Activated CD4-positive, alpha-beta memory T cell treated with anti-CD3 and anti-CD28 coated beads for 36 hours (primary cell): Measurements from ENCODE around the gene WDR43. TPM values are rescaled to one million over a fixed set of nuclear protein-coding genes. Genes with fewer than 3 reads are reported as not detected.

ENCODE experiments used
- CTCF ChIA-PET: fragments of 350-600 bp; sonication (Branson Sonifier 250); formaldehyde crosslinking; loops from one replicate; lab custom pipeline; 2021; ENCODE audit warnings: antibody characterized with exemption, inconsistent platforms; lab: Charles Lee
- POLR2A ChIA-PET: fragments of 350-600 bp; sonication (Branson Sonifier 250); formaldehyde crosslinking; loops from one replicate; lab custom pipeline; 2021; ENCODE audit warnings: antibody characterized with exemption; lab: Charles Lee
- DNase-seq: peaks from one replicate; pipeline ENCODE4 v3.0.0-alpha.2; 2020
- H3K27ac Mint-ChIP-seq: one replicate; pipeline ENCODE4 v1.8.0; 2021; ENCODE audit warnings: mixed read lengths
- H3K27me3 Mint-ChIP-seq: one replicate; pipeline ENCODE4 v1.8.0; 2021; ENCODE audit warnings: mixed read lengths
- H3K36me3 Mint-ChIP-seq: one replicate; pipeline ENCODE4 v1.8.0; 2021; ENCODE audit warnings: mixed read lengths
- H3K4me1 Mint-ChIP-seq: one replicate; pipeline ENCODE4 v1.8.0; 2021; ENCODE audit warnings: low read depth, mixed read lengths
- H3K4me3 Mint-ChIP-seq: one replicate; pipeline ENCODE4 v1.8.0; 2021; ENCODE audit warnings: mild to moderate bottlenecking, mixed read lengths
- H3K9me3 Mint-ChIP-seq: one replicate; pipeline ENCODE4 v1.8.0; 2021; ENCODE audit warnings: mixed read lengths
- intact Hi-C: fragments of 100-400 bp; cut with micrococcal nuclease; formaldehyde crosslinking; loops from one replicate; pipeline ENCODE4 v1.15.1; 2023
- total RNA-seq, 2 experiments: library from RNA; stranded (reverse); gene quantifications; one replicate each; pipeline ENCODE4 v1.2.3, GENCODE V29; 2021

WDR43 gene
- total RNA-seq, 2 experiments from 2014 or later = 72.7 to 84.8 TPM

- Mint-ChIP-seq H3K9me3 (no peaks in the 10 kb centered on the region), H3K27ac (peak overlapping the region; percentile 39), H3K4me3 (peak overlapping the region; percentile 93), H3K36me3 (peaks cover 14% of the 10 kb centered on the region), H3K27me3 (no peaks in the 10 kb centered on the region), H3K4me1 (peaks cover 54% of the 10 kb centered on the region)
- CTCF ChIA-PET = interaction anchor here (1.1 to 2.2 kb wide), 3 partner anchors 27 to 145 kb away, joined by 3 to 6 read pairs (median 6); partner anchors contain the start of genes PPP1CB and TRMT61B
- POLR2A ChIA-PET = interaction anchor here (3.3 kb wide), 1 partner anchor 27 kb away, joined by 37 read pairs; the partner anchor contains the start of gene TRMT61B
- no peak for DNase-seq
- intact Hi-C loops = no loop called here
These were observed 2.4 kb downstream of the WDR43 start for GRCh38 chr2:28896906-28897305.

DNA sequence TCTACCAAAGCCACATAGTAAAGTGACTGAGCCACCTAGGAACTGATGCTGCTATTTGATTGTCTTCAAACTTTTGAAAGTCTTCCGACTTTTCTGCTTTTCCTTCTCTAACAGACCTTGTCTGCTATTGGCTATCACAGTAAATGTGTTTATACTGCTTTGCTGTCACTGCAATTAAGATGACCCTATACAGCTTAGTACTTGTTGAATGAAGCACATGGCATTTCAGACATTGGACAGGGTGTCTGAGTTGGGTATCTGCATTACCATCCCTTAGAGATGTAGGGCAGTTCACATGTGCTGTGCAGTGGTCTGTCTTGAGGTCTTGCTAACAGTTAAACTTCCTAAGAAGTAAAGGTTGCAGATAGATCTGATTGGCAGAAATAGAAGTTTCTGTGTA is 3.6 kb downstream of the WDR43 start:
- H3K4me1 Mint-ChIP-seq = peaks cover 57% of the 10 kb centered on the region

GRCh38 chr2:28901202-28901601 is 6.7 kb downstream of the WDR43 start:
- no peaks in the 10 kb centered on the region for H3K9me3 Mint-ChIP-seq
- peaks cover 25% of the 10 kb centered on the region for H3K36me3 Mint-ChIP-seq
- intact Hi-C loops = no loop called here
- H3K4me1 Mint-ChIP-seq = peaks cover 71% of the 10 kb centered on the region
- CTCF ChIA-PET = interaction anchor here (1.3 to 1.7 kb wide), 2 partner anchors 9 to 81 kb away, joined by 4 to 5 read pairs; no protein-coding TSS in a partner anchor
- H3K4me3 Mint-ChIP-seq = no peak overlapping the region
- POLR2A ChIA-PET = no interaction called here
- H3K27ac Mint-ChIP-seq = no peak overlapping the region
- H3K27me3 Mint-ChIP-seq = no peaks in the 10 kb centered on the region
- DNase-seq = no peak

More for the DNA sequence above, 3.6 kb downstream of the WDR43 start:
- Mint-ChIP-seq H3K9me3 (no peaks in the 10 kb centered on the region), H3K36me3 (peaks cover 21% of the 10 kb centered on the region), H3K27me3 (no peaks in the 10 kb centered on the region), H3K27ac (peak overlapping the region; percentile 16), H3K4me3 (peak overlapping the region; percentile 30)
- ChIA-PET CTCF (no interaction called here), POLR2A (no interaction called here)
- intact Hi-C loops = no loop called here
- DNase-seq = no peak

GRCh38 chr2:28901841-28902240 is 7.4 kb downstream of the WDR43 start:
- POLR2A ChIA-PET = no interaction called here
- H3K4me1 Mint-ChIP-seq = peaks cover 65% of the 10 kb centered on the region
- H3K9me3 Mint-ChIP-seq = no peaks in the 10 kb centered on the region
- CTCF ChIA-PET = interaction anchor here (1.3 to 1.7 kb wide), 2 partner anchors 9 to 81 kb away, joined by 4 to 5 read pairs; no protein-coding TSS in a partner anchor
- intact Hi-C loops = no loop called here
- H3K27ac Mint-ChIP-seq = no peak overlapping the region
- peaks cover 30% of the 10 kb centered on the region for H3K36me3 Mint-ChIP-seq
- H3K4me3 Mint-ChIP-seq = no peak overlapping the region
- DNase-seq = no peak
- H3K27me3 Mint-ChIP-seq = no peaks in the 10 kb centered on the region

DNA sequence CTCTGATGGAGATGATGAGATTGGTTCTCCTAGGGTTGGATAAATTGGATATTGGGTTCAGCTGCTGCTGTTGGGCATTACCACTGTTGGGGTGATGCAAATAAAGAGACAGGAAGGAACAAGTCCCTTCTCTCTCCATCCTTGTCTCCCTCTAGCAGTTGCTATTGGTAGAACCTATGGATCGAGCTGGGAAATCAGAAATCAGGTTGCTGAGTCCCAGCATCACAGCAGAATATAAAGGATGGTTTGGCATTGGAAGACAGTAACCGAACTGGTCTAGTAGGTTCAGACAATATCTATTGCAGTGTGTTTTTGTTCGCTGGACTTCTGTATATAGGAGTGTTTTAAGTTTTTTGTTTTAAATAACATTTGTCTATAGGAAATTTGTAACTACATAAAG is 8.1 kb downstream of the WDR43 start:
- Mint-ChIP-seq H3K27ac (no peak overlapping the region), H3K4me3 (no peak overlapping the region), H3K9me3 (no peaks in the 10 kb centered on the region), H3K36me3 (peaks cover 34% of the 10 kb centered on the region), H3K27me3 (no peaks in the 10 kb centered on the region), H3K4me1 (peaks cover 58% of the 10 kb centered on the region)
- intact Hi-C loops = no loop called here
- ChIA-PET CTCF (interaction anchor here (1.3 kb wide), 1 partner anchor 8 kb away, joined by 5 read pairs; no protein-coding TSS in a partner anchor), POLR2A (no interaction called here)
- DNase-seq = no peak

DNA sequence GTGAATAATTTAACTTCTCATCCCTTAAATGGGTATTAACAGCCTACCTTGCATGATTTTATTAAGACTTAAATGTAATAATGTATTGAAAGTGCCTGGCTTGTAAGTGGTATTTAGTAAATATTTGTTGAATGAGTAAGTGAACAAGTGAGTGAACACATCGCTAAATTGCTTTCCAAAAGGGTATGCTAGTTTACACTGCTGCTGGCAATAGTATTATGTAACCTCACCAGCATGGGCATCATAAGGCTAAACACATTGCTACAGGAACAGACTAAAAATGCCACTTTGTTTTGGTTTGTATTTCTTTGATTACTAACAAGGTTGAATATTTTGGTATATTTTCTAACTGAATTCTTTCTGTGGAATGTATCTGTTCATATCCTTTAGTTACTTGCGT is 9.8 kb downstream of the WDR43 start:
- Mint-ChIP-seq H3K4me3 (no peak overlapping the region), H3K36me3 (peaks cover 44% of the 10 kb centered on the region), H3K9me3 (no peaks in the 10 kb centered on the region), H3K27me3 (no peaks in the 10 kb centered on the region), H3K27ac (no peak overlapping the region), H3K4me1 (peaks cover 42% of the 10 kb centered on the region)
- no peak for DNase-seq
- intact Hi-C loops = no loop called here
- ChIA-PET CTCF (interaction anchor here (1.1 to 1.6 kb wide), 3 partner anchors 9 to 84 kb away, joined by 3 to 4 read pairs (median 4); no protein-coding TSS in a partner anchor), POLR2A (interaction anchor here (1.8 kb wide), 1 partner anchor 9 kb away, joined by 10 read pairs; the partner anchor contains the start of gene WDR43)

DNA sequence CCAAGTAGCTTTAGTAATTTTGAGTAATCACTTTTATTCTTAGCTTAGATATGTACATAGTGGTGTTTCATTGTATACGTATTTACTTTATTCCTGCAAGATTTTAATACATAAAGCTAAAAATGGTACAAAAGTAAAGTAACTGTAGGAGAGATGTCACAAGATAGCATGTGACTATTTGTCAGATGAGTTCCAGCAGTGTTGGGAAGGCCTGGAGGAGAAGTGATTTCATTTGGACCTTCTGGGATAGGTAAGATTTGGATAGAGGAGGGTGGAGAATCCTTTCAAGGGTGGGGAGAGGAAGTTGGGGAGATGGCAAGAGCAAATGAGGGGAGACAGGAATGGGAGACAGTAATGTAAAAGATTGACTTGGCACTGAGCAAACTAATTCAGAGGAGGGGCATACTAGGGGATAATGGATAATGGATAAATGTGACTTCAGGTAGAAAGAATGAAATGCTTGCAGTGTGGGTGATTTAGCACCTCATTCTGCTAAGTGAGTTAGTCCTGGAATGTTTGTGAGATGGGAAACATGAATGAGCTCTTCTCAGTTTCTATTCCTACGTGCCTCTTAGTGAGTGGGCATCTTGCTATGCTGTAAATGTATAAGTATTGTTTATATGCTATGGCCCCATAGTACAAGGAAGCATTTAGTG is 10.5 kb downstream of the WDR43 start:
- no peaks in the 10 kb centered on the region for H3K27me3 Mint-ChIP-seq
- H3K9me3 Mint-ChIP-seq = no peaks in the 10 kb centered on the region
- POLR2A ChIA-PET = interaction anchor here (1.1 kb wide), 1 partner anchor 10 kb away, joined by 8 read pairs; the partner anchor contains the start of gene WDR43
- H3K27ac Mint-ChIP-seq = peak overlapping the region; percentile 5
- H3K4me3 Mint-ChIP-seq = no peak overlapping the region
- intact Hi-C loops = no loop called here
- peaks cover 50% of the 10 kb centered on the region for H3K36me3 Mint-ChIP-seq
- peaks cover 36% of the 10 kb centered on the region for H3K4me1 Mint-ChIP-seq
- DNase-seq = no peak
- CTCF ChIA-PET = interaction anchor here (1.1 to 1.6 kb wide), 3 partner anchors 9 to 84 kb away, joined by 3 to 4 read pairs (median 4); no protein-coding TSS in a partner anchor

DNA sequence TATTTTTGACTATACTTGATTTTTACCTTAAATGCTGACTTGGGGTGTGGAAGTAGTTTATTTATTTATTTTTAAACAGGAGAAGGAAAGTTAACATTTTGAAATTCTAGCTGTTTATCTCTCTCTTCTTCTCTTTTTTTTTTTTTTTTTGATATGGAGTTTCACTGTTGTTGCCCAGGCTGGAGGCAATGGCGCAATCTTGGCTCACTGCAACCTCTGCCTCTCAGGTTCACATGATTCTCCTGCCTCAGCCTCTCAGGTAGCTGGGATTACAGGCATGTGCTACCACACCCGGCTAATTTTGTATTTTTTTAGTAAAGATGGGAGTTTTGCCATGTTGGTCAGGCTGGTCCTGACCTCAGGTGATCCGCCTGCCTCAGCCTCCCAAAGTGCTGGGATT is 11.1 kb downstream of the WDR43 start:
- DNase-seq = no peak
- POLR2A ChIA-PET = interaction anchor here (1.1 kb wide), 1 partner anchor 10 kb away, joined by 8 read pairs; the partner anchor contains the start of gene WDR43
- H3K36me3 Mint-ChIP-seq = peaks cover 54% of the 10 kb centered on the region
- CTCF ChIA-PET = interaction anchor here (0.6 to 1.6 kb wide), 2 partner anchors 10 to 33 kb away, joined by 4 read pairs; no protein-coding TSS in a partner anchor
- H3K4me1 Mint-ChIP-seq = peaks cover 31% of the 10 kb centered on the region
- H3K4me3 Mint-ChIP-seq = no peak overlapping the region
- H3K9me3 Mint-ChIP-seq = no peaks in the 10 kb centered on the region
- intact Hi-C loops = no loop called here
- peak overlapping the region; percentile 5 for H3K27ac Mint-ChIP-seq
- H3K27me3 Mint-ChIP-seq = no peaks in the 10 kb centered on the region

DNA sequence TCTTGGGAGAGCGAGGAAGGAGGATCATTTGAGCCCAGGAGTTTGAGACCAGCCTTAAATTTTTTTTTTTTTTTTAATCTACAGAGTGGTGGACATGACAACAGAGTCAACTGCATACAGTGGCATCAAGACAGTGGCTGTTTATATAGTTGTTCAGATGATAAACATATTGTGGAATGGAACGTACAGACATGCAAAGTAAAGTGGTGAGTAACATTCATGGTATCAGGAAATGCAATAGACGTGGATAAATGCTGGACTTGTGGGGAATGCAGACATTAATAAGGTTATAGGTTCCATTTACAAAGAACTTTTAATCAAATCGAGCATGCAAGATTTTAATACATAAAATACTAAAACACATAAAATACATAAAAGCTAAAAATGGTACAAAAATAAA is 11.9 kb downstream of the WDR43 start:
- intact Hi-C loops = no loop called here
- ChIA-PET POLR2A (no interaction called here), CTCF (interaction anchor here (0.6 kb wide), 1 partner anchor 32 kb away, joined by 4 read pairs; no protein-coding TSS in a partner anchor)

GRCh38 chr2:28906821-28907220 is 12.4 kb downstream of the WDR43 start:
- CTCF ChIA-PET = no interaction called here
- Mint-ChIP-seq H3K36me3 (peaks cover 53% of the 10 kb centered on the region), H3K4me3 (no peak overlapping the region), H3K4me1 (peaks cover 19% of the 10 kb centered on the region), H3K27ac (no peak overlapping the region), H3K9me3 (no peaks in the 10 kb centered on the region), H3K27me3 (no peaks in the 10 kb centered on the region)
- no peak for DNase-seq
- intact Hi-C loops = no loop called here
- POLR2A ChIA-PET = no interaction called here

More for the DNA sequence above, 11.9 kb downstream of the WDR43 start:
- Mint-ChIP-seq H3K9me3 (no peaks in the 10 kb centered on the region), H3K4me1 (peaks cover 24% of the 10 kb centered on the region), H3K36me3 (peaks cover 53% of the 10 kb centered on the region), H3K27me3 (no peaks in the 10 kb centered on the region), H3K4me3 (no peak overlapping the region), H3K27ac (no peak overlapping the region)
- no peak for DNase-seq

DNA sequence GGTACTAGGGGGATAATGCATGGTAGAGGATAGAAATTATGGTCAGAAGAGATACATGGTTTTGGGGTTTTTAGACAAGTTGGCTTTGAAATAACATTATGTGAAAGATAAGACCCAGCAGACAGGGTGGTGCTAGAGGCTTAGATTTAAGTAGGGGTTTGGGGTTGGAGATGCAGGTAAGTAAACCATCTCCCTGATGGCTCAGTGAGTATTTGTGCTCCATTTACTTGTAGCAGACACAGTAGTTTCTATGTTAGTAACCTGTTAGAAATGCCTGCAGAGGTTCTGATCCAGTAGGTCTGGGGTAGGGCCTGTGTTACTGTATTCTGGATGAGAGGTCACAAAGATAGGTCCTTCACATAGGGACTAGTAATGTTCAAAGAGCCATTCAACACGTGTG is 13.7 kb downstream of the WDR43 start:
- Mint-ChIP-seq H3K36me3 (peaks cover 53% of the 10 kb centered on the region), H3K27me3 (no peaks in the 10 kb centered on the region), H3K4me1 (peaks cover 18% of the 10 kb centered on the region), H3K27ac (no peak overlapping the region), H3K9me3 (no peaks in the 10 kb centered on the region), H3K4me3 (no peak overlapping the region)
- DNase-seq = no peak
- CTCF ChIA-PET = interaction anchor here (0.6 kb wide), 1 partner anchor 347 kb away, joined by 4 read pairs; no protein-coding TSS in a partner anchor
- POLR2A ChIA-PET = interaction anchor here (0.7 kb wide), 1 partner anchor 102 kb away, joined by 4 read pairs; no protein-coding TSS in a partner anchor
- intact Hi-C loops = no loop called here
